Erythroblast (primary cell): ENCODE measurements around the gene COL19A1.
"Not testable (repeated sequence)": the region's sequence is repeated elsewhere in the genome, so short reads cannot be mapped to it uniquely, and the experiment has no call there.

Experiments used
- GATA1 ChIP-seq: IDR thresholded peaks from 2 replicates; pipeline ENCODE4 v1.6.1; 2011; ENCODE audit warnings: low read depth, mild to moderate bottlenecking, control low read depth, low read length, moderate library complexity
- POLR2A ChIP-seq: IDR thresholded peaks from 2 replicates; pipeline ENCODE4 v1.6.1; 2011; ENCODE audit warnings: mild to moderate bottlenecking, low read length

GRCh38 chr6:69893266-69893665, 26.9 kb downstream of the COL19A1 start:
- not testable (repeated sequence) for TF ChIP-seq POLR2A, GATA1
